ENCODE measurements around the gene TNFRSF1A. TPM values are rescaled to one million over a fixed set of nuclear protein-coding genes. Genes with fewer than 3 reads are reported as not detected.

TNFRSF1A gene
- total RNA-seq, 1 donor from 2014 or later: 528 TPM

DNA sequence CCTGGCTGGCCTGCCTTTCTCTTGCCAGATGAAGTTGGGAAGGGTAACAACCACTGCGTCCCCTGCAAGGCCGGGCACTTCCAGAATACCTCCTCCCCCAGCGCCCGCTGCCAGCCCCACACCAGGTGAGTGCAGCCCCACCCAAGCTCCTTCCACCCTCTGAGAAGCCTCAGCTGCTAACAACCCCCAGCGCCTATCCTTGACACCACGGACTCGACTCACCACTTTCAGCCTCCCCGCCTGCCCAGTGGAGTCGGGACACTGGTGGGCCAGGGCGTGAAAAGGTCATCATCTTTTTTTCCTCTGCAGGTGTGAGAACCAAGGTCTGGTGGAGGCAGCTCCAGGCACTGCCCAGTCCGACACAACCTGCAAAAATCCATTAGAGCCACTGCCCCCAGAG, 44.2 kb upstream of the TNFRSF1A start:
- DNase-seq (ENCODE audit: low spot score in 2 of 2): no peak
- peaks cover 9 to 20% of the 10 kb centered on the region in 2 donors for H3K4me1 ChIP-seq
- H3K36me3 ChIP-seq: peaks cover 43 to 49% of the 10 kb centered on the region in 2 donors
- no peaks in the 10 kb centered on the region for H3K9me3 ChIP-seq
- H3K27me3 ChIP-seq: no peaks in the 10 kb centered on the region
- no peak overlapping the region for H3K4me3 ChIP-seq
- intact Hi-C loops (cut with DNase I): no loop called here
- peak overlapping the region in 1 of 2 donors; percentile 44 for H3K27ac ChIP-seq
- no peak for TF ChIP-seq CTCF (IDR thresholded peaks at IDR 0.05)

DNA sequence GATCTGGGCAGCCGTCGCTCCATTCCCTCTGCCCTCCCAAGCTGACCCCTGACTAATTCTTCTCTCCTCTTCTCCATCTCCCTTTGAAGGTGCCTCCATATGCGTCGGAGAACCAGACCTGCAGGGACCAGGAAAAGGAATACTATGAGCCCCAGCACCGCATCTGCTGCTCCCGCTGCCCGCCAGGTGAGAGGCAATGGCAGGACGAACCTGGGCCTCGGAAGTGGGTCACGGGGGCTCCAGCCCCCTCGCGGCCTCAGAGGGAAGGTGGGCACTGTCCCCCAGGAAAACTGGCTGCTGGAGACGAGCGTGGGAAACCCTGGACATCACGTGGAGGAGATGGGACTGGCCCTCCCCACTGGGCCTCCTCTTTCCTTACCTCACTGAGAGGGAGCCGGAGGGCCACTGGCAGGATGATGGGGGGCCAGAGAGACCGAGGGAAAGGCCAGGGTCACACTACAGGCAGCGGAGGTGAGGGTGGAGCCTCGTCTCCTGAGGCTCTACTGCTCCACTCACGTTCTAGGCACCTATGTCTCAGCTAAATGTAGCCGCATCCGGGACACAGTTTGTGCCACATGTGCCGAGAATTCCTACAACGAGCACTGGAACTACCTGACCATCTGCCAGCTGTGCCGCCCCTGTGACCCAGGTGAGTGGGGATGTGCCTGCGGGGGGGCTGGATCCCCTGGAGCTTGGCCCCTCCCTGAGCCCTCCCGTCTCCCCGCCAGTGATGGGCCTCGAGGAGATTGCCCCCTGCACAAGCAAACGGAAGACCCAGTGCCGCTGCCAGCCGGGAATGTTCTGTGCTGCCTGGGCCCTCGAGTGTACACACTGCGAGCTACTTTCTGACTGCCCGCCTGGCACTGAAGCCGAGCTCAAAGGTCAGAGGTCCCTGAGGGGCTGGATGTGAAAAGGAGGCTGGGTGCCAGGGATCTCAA, 42.9 kb upstream of the TNFRSF1A start:
- TF ChIP-seq CTCF (IDR thresholded peaks at IDR 0.05): no peak
- DNase-seq (ENCODE audit: low spot score in 2 of 2): no peak
- peaks cover 9 to 24% of the 10 kb centered on the region in 2 donors for H3K4me1 ChIP-seq
- H3K4me3 ChIP-seq: peak overlapping the region; percentile 80 to 89
- H3K36me3 ChIP-seq: peaks cover 32 to 36% of the 10 kb centered on the region in 2 donors
- H3K27ac ChIP-seq: peak overlapping the region; percentile 97 to 98
- no peaks in the 10 kb centered on the region for H3K27me3 ChIP-seq
- intact Hi-C loops (cut with DNase I): loop anchor here (1.0 to 5.0 kb wide), 2 partner anchors 48 to 62 kb away; no protein-coding TSS in a partner anchor
- H3K9me3 ChIP-seq: no peaks in the 10 kb centered on the region

- Histone ChIP-seq H3K4me1 (peaks cover 9 to 25% of the 10 kb centered on the region in 2 donors), H3K27me3 (no peaks in the 10 kb centered on the region), H3K36me3 (peaks cover 28 to 31% of the 10 kb centered on the region in 2 donors), H3K9me3 (no peaks in the 10 kb centered on the region), H3K27ac (peak within 1 kb of the TSS; percentile 97 to 98), H3K4me3 (peak within 1 kb of the TSS; percentile 80 to 89)
- intact Hi-C loops (cut with DNase I): loop anchor here (1.0 to 5.0 kb wide), 2 partner anchors 48 to 62 kb away; no protein-coding TSS in a partner anchor
- peak; percentile 78 to 98 for DNase-seq (ENCODE audit: low spot score in 2 of 2)
- peak in 1 of 3 experiments; percentile 22 for TF ChIP-seq CTCF (IDR thresholded peaks at IDR 0.05)
Measured at GRCh38 chr12:6383572-6384498, 42.0 kb upstream of the TNFRSF1A start, which contains the start of gene LTBR. Gene LTBR (plus strand): TSS chr12:6384162. CDS start chr12:6384359, 197 bp downstream.

DNA sequence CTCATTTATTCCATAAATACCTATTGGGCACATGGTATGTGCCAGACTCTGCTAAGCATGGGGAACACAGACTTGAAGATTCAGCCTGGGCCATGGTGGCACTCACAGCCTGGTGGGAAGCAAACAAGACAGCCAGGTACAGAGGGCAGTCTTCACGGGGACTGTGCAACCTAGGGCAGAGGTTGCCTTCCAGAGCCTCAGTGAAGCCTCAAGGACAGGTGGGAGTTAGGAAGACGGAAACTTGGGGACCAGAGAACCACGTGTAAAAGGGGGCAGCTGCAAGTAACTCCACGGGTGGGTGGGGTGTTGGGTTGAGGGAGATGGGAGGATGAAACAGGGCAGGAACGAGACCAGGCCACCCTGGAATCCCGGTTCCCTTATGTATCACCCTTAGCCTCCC, 41.1 kb upstream of the TNFRSF1A start:
- DNase-seq (ENCODE audit: low spot score in 2 of 2): no peak
- TF ChIP-seq CTCF (IDR thresholded peaks at IDR 0.05): no peak
- no peaks in the 10 kb centered on the region for H3K27me3 ChIP-seq
- intact Hi-C loops (cut with DNase I): loop anchor here (5.0 kb wide), 1 partner anchor 61 kb away; no protein-coding TSS in a partner anchor
- peak overlapping the region; percentile 80 to 89 for H3K4me3 ChIP-seq
- H3K36me3 ChIP-seq: peaks cover 19 to 22% of the 10 kb centered on the region in 2 donors
- H3K9me3 ChIP-seq: no peaks in the 10 kb centered on the region
- H3K4me1 ChIP-seq: peaks cover 9 to 25% of the 10 kb centered on the region in 2 donors
- peak overlapping the region; percentile 97 to 98 for H3K27ac ChIP-seq

GRCh38 chr12:6382371-6382770, 40.5 kb upstream of the TNFRSF1A start:
- Histone ChIP-seq H3K9me3 (no peaks in the 10 kb centered on the region), H3K27ac (peak overlapping the region; percentile 97 to 98), H3K4me1 (peaks cover 9 to 25% of the 10 kb centered on the region in 2 donors), H3K4me3 (no peak overlapping the region), H3K27me3 (no peaks in the 10 kb centered on the region), H3K36me3 (peaks cover 13 to 16% of the 10 kb centered on the region in 2 donors)
- intact Hi-C loops (cut with DNase I): loop anchor here (5.0 kb wide), 1 partner anchor 60 kb away; no protein-coding TSS in a partner anchor
- no peak for DNase-seq (ENCODE audit: low spot score in 2 of 2)
- no peak for TF ChIP-seq CTCF (IDR thresholded peaks at IDR 0.05)

All from ascending aorta (tissue), 2 donors.